ENCODE measurements around the gene SOWAHC.
"Not testable (repeated sequence)": the region's sequence is repeated elsewhere in the genome, so short reads cannot be mapped to it uniquely, and the experiment has no call there.

The SOWAHC gene

DNA sequence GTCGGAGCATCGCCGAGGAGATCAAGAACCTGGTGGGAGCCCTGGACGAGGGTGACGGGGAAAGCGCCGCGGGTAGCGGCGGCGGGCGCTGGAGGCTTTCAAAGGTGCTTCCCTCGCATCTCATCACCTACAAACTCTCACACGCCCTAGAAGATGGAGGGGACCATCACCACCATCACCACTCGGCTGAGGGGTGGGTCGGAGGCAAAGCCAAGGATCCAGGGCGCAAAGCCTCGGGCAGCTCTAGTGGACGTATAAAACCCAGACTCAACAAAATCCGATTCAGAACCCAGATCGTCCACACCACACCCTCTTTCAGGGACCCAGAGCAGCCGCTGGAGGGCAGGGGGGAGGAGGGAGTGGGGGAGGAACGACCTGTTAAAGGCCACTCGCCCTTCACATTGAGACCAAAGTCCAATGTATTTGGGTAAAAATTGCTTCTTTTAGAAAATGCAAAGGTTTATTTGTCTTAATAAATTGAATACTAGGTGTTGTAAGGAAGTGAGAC, 1.5 kb downstream of the SOWAHC start:
- in situ Hi-C loops (cut with MboI; ENCODE audit: low sequenced_read_pairs): no loop called here

DNA sequence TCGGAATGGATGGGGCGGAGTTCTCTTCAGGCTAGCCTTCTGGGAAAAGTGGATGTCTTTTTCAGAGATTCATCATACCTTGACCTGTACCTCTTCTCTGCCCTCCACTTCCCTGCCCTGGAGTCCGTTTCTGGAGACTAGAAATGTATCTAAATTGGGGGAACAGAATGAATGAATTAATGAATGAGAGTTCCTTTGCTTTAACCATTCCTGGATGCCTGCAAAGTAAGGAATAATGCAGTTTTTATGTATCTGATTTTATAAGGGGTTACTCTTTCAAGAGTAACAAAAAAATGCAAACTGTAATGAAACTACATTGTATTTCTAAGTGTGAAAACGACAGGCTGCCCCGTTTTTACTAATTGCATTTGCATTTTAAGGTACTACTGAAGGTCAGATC, 2.0 kb downstream of the SOWAHC start:
- in situ Hi-C loops (cut with MboI; ENCODE audit: low sequenced_read_pairs): no loop called here

DNA sequence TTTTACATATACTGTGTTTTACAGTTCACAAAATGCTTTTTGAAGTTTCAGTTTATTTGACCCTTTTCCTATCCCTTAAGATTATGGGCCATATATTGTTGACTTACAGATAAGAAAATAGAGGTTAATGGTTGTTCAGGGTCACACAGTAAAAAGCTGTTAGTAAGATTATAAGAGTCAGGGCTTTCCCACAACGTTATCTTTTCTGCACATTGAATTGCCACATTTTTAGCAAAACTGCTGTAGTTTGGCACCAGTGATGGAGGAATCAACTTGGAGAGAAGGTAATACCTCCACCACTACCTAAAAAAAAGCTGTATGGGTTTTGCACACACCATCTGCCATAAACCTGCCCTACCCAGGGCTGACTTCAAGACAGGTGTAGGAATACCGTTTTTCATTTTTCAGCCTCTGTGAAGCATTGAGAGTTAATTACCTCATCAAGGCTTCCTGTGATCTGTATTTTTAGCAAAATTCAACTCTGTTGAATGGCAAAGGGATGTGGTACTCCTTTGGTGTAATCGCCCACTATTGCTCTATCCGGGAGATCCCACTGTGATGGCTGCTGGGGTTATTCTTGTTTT, 5.0 kb downstream of the SOWAHC start:
- in situ Hi-C loops (cut with MboI; ENCODE audit: low sequenced_read_pairs): no loop called here

DNA sequence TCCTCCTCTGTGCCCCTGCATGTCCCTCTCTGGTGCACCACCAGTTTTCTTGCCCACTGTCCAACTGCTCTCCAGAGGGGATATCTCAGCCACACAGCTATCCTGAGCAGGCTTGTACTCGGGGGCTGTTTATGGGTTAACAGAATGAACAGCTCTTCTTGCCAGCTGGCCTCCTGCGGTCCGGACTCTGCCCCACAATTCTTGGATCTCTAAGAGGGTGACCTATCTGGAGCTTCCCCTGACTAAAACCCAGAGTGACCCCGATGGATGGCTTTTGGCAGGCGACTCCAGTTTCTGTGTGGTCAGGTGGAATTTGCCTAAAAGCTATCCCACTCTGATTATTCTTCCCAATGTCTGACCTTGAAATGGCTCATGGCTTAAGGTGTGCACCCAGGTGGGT, 9.1 kb downstream of the SOWAHC start:
- in situ Hi-C loops (cut with MboI; ENCODE audit: low sequenced_read_pairs): no loop called here

DNA sequence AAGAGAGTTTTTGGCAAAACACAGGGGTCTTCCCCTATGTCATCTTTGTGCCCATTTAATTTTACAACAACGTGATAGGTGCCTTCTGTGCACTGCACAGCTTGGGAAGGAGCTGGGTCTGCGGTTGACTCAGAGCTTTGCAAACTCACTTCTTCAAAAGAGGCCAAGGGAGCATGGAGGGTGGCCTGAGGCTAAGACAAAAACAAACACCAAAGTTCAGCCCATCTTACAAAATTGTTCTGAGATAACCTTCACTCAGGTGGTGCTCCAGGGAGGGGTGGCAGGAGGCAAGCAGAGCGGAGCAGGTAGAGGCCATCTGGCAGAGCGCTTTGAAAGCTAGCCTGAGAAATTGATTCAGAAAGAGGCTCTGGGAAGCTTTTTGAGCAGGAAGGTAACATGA, 9.8 kb downstream of the SOWAHC start:
- in situ Hi-C loops (cut with MboI; ENCODE audit: low sequenced_read_pairs): no loop called here

DNA sequence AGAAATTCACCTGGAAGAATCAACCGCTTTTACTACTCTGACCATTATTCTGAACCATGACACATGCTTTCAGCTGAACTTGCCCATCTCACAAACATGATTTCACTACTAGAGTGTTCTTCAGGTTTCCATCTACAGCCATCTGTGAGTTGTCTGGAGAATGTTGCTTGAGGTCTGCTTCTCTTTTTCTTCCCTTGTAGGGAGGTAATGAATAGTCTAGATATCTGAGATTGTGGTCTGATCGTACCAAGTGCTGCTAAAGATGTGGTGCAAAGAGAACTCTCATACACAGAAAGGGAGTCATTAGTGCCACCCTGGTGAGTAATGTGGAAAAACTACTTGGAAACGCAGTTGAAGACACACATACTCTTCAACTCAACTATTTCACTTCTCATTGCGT, 10.2 kb downstream of the SOWAHC start:
- in situ Hi-C loops (cut with MboI; ENCODE audit: low sequenced_read_pairs): no loop called here

DNA sequence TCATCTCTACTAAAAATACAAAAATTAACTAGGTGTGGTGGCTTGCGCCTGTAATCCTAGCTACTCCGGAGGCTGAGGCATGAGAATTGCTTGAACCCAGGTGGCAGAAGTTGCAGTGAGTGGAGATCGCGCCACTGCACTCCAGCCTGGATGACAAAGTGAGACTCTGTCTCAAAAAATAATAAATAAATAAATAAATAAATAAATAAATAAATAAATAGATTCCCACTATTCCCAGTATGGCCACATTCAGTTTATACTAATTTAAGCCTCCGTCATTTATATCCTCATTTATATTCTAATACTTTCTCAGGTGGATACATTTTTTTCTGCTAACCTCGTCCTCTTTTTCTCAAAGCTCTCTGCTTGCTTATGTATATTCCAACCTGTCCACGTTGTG, 14.2 kb downstream of the SOWAHC start:
- in situ Hi-C loops (cut with MboI; ENCODE audit: low sequenced_read_pairs): not testable (repeated sequence)

DNA sequence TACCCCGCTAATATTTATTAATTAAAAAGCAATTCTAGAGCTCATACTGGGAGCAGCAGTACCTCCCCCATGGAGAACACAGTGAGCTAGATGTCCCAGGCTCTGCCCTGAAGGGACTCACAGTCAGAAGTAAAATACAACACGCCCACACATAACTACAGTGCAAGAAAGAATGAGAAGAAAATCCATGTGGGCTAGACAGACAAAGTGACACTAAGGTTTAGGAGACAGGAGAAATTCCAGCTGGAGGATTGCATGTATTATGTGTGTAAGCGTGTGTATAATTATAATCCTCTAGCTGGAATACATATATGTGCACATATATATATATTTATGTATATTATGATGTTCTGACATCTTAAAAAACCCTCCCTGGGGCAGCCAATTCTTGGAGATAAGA, 15.7 kb downstream of the SOWAHC start:
- in situ Hi-C loops (cut with MboI; ENCODE audit: low sequenced_read_pairs): no loop called here

DNA sequence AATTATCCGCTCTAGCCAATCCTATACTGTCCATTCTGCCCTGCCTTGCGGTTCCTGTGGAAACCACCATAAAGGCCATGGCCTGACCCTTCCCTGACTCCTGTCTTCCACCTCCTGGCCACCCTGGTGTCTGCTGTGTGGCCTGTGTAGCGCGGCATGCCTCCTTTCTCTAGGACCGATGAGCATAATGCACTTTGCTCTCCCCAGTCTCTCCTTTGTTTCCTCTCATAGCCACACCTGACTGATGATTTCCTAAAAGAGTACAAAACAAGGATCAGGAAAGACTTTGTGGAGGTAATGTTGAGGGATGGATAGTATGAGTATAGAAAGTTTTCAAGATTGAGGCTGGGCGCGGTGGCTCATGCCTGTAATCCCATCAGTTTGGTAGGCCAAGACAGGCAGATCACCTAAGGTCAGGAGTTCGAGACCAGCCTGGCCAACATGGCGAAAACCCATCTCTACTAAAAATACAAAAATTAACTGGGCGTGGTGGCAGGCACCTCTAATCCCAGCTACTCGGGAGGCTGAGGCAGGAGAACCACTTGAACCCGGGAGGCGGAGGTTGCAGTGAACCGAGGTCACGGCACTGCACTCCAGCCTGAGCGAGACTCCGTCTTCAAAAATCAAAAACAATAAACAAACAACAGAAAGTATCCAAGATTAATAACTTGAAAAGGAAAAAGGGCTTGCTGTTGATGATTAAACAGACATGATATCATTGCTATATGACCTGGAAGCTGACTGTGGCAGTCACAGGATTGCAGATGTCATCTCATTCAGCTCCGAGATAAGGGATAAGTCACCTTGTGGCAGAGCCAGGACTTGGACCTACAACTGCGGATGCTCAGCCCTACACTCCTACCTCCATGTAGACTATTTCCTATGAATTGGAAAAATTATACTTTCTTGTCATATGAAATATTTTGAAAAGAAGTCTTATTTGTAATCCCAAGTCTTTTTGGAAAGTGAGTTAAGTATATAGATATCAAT, 16.6 kb downstream of the SOWAHC start:
- in situ Hi-C loops (cut with MboI; ENCODE audit: low sequenced_read_pairs): no loop called here

DNA sequence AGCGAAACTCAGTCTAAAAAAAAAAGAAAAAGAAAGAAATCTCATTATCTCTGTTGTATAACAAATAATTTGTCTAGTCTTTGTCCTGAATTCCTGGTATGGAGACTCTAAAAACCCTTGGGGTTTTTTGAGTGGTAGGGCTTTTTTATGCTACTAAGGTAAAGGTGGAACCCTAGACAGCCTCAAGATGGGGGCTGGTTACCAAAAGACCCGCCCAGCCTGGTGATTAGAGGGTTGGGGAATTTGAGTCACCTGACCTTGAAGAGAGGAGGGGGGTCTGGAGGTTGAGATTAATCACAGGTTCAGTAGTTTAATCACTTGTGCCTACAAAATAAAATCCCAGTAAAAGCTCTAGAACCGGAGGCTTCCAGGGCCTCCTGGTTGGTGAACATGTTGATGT, 17.6 kb downstream of the SOWAHC start:
- in situ Hi-C loops (cut with MboI; ENCODE audit: low sequenced_read_pairs): no loop called here

DNA sequence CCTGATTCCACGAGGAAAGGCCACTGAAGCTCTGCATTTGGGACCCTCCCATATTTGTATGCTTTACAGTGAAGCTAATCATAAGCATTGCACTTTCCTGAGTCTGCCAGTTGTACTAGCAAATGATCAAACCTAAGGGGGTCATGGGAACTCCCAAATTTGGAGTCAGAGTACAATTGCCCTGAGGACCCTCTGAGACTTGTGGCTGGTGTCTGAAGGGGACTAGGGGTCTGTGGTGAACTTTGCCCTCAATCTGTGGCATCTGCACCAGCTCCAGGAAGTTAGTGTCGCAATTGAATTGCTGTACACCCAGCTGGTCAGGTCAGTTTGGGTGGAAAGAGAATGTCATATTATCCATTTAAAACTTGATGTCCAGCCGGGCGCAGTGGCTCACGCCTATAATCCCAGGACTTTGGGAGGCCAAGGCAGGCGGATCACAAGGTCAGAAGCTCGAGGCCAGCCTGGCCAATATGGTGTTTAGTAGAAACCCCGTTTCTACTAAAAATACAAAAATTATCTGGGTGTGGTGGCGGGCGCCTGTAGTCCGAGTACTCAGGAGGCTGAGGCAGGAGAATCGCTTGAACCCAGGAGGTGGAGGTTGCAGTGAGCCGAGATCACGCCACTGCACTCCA, 18.1 kb downstream of the SOWAHC start:
- in situ Hi-C loops (cut with MboI; ENCODE audit: low sequenced_read_pairs): no loop called here

DNA sequence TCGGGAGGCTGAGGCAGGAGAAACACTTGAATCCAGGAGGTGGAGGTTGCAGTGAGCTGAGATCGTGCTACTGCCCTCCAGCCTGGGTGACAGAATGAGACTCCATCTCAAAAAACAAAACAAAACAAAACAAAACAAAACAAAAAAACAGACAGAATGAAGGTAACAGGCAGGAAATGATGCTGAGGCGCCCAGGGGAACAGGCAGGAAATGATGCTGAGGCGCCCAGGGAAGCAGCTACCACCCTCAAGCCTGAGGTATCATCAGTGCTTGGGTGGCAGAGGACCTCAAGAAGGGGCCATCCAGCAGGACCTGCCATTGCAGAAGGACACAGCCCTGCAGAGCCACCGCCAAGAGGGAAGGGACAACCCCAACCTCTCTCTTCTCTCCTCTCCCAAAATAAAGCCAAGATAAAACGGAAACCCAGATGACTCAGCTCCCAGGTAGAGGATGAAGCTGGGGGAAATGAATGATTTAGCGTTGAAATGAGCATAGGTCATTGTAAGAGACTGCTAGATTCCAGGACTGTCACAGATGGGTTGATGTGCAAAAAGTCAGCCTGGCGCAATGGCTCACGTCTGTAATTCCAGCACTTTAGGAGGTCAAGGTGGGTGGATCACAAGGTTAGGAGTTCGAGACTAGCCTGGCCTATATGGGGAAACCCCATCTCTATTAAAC, 19.3 kb downstream of the SOWAHC start:
- in situ Hi-C loops (cut with MboI; ENCODE audit: low sequenced_read_pairs): no loop called here

DNA sequence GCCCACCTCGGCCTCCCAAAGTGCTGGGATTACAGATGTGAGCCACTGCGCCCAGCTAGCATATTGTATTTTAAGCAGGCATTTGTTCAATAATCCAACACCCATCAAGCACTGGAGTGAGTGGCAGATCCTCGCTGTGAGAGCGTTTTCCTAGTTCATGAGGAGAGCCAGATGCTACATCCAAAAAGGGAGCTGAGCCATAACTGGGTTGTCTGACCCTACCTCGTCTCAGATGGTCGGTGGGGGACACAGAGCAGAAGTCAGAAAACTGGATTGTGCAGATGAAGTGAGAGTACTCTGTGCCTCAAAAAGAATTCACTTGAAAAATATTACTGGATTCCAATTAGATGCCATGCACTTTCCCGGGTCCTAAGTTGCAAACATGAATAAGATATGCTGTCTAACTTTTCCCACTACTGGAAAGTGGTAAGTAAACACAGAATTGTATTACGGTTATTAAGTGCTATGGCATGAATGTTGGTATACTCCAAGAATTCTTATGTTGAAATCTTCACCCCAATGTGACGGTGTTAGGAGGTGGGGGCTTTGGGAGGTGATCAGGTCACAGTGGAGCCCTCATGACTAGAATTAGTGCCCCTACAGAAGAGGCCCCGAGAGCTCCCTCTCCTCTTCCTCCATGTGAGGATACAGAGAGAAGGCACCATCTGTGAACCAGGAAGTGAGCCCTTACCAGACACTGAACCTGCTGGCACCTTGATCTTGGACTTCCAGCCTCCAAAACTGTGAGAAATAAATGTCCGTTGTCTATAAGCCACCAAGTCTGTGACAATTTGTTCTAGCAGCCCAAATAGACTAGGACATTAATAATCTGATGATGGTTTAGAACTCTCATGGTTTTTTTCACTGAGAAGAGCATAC, 21.5 kb downstream of the SOWAHC start:
- in situ Hi-C loops (cut with MboI; ENCODE audit: low sequenced_read_pairs): no loop called here

DNA sequence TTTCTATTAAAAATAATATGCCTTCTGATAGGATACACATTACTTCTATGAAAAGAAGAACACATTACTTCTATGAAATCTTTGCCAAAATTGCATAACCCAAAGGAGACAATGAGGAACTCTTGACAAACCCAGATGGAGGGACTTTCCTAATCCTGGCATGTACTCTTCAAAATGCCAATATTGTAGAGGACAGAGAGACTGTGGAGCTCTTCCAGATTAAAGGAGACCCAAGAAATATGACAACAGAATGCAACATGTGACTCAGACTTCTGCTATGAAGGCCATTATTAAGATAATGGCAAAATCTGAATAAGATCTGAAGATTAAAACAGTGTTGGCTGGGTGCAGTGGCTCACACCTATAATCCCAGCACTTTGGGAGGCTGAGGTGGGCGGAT, 22.2 kb downstream of the SOWAHC start:
- in situ Hi-C loops (cut with MboI; ENCODE audit: low sequenced_read_pairs): no loop called here

DNA sequence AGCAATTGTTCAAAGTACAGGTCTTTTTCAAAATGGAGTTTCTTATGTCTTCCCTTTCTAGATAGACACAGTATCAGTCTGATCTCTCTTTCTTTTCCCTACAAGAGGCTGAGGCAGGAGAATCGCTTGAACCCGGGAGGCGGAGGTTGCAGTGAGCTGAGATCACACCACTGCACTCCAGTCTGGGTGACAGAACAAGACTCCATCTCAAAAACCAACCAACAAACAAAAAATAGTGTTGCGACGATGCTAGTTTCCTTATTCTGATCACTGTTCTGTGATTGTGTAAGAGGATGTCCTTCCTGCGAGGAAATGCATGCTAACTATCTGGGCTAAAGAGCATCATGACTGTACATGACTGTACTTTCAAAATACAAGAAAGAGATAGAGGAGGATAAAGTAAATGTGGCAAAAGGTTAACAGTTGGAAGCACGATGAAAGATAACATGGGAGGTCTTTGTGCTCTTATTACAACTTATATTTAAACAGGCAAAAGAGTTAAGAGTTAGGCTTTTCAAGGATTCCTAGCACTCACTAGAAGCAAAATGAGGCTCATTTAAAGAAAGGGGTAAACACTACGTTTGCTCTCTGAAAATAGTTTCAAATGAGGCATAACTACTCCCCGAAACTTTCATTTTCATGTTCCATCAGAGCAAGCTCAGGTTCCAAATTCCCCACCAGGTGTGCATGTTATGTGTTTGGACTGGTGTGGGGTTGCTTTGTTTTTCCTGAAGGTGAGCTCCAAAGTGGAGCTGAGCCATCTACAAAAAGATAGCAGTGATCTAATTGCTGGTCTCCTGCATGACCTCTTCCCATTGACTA, 23.8 kb downstream of the SOWAHC start:
- in situ Hi-C loops (cut with MboI; ENCODE audit: low sequenced_read_pairs): no loop called here

DNA sequence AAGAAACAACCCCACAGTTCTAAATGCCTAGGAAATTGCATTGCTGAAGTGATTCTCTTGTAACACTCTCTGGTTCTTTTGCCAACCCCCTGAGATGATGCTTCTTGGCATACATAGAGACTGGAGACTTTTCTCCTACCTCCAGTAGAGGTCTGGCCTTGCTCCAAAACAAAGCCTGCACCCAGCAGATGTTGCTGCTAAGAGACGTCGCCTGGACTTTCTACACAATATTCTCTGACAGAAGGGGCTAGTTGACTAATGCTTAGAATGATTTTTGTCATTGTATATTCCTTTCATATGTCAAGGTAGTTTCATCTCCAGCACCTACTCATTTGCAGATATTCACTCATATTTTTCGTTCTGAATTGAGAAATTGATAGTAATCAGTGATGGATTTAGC, 24.6 kb downstream of the SOWAHC start:
- in situ Hi-C loops (cut with MboI; ENCODE audit: low sequenced_read_pairs): no loop called here

DNA sequence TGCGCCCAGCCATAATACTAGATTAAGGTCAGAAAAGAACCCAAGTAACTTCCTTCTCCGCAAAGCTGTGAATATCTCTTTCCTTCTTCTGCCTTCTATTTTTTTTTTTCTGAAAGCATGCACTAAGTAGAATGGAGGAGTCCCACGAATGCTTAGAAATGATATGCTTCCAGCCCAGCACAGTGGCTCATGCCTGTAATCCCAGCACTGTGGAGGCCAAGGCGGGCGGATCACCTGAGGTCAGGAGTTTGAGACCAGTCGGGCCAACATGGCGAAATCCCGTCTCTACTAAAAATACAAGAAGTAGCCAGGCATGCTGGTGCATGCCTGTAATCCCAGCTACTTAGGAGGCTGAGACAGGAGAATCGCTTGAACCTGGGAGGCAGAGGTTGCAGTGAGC, 25.8 kb downstream of the SOWAHC start:
- in situ Hi-C loops (cut with MboI; ENCODE audit: low sequenced_read_pairs): not testable (repeated sequence)

DNA sequence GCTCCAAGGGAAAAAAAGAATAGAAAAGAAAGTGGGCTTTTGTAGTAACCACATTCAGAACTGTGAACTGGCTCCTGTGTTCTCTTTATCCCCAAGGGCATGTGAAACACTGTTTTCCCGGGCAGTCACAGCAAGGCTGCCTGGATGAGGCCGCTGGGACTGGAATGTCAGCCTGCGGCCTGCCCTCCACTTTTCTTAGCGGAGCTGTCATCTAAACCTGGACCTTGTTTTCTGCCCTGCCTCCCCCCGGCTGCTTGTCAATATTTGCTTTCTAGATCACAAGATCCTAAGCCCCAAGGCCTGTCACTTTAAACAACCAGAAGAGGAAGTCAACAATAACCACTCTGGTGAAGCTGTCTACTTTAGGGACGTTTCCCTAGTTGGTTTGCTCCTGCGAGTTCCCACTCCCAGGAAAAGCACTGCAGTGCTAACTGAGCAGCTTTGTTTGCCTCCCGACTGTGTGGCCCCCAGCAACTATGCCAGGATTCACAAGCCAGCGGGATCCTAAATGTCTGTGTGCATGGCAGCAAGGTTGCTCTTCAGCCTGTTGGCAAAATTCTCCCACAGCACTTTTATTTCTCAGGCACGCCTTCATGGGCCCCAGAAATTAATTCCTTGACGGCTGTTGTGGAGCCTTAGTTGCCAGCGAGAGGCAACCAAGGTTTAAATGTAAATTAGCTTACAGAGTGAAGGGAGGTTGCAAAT, 30.6 kb downstream of the SOWAHC start:
- in situ Hi-C loops (cut with MboI; ENCODE audit: low sequenced_read_pairs): no loop called here
